Measurements from ENCODE around the gene TRPC4. TPM values are rescaled to one million over a fixed set of nuclear protein-coding genes. Genes with fewer than 3 reads are reported as not detected.
A peak's percentile ranks its signal among the peaks of the same experiment; 100 is the strongest.
"Not testable (repeated sequence)": the region's sequence is repeated elsewhere in the genome, so short reads cannot be mapped to it uniquely, and the experiment has no call there.

TRPC4 gene
- total and polyA plus RNA-seq, 2 donors (not counting 1 experiment from before 2014, with no cell fraction given) = 1.7 to 30.7 TPM

DNA sequence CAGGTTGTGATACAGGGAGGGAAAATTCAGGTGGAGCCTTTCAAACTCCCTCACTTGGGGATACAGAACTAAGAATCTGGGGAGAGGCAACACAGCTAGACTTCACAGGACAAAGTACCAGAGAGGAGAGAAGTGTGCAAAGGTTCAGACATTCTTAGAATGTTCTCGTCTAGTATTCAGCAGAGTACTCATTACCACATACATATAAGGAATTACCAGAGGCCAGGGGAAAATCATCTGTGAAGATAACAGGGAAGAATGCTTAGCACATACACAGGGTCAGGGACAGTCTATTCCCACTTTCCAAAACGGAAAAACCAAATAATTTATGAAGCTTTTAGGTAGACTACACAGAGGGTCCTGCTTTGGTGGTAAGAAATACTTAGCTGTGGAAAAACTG is 58.1 kb downstream of the TRPC4 start:
- no peaks in the 10 kb centered on the region for H3K4me1 ChIP-seq (ENCODE audit: control insufficient read depth, extremely low read depth, insufficient read depth, low read length)
- no peaks in the 10 kb centered on the region for H3K27me3 ChIP-seq (ENCODE audit: control insufficient read depth, insufficient read depth, low read length)
- no peaks in the 10 kb centered on the region for H3K36me3 ChIP-seq (ENCODE audit: control insufficient read depth, insufficient read depth, low read length)
- no peak overlapping the region for H3K9ac ChIP-seq (ENCODE audit: insufficient read depth, low read length)
- no peaks in the 10 kb centered on the region for H3K9me3 ChIP-seq (ENCODE audit: control insufficient read depth, insufficient read depth, low read depth, low read length)
- H3K79me2 ChIP-seq (ENCODE audit: control insufficient read depth, insufficient read depth, low read length) = no peaks in the 10 kb centered on the region
- H3K4me3 ChIP-seq (replicated peaks in 1 of 4; ENCODE audit: control extremely low read depth in 1 of 4, insufficient read depth in 1 of 4, low read depth in 3 of 4, low read length in 4 of 4) = no peak overlapping the region
- no peak overlapping the region for H3K27ac ChIP-seq (ENCODE audit: insufficient read depth, low read length)
- TF ChIP-seq, protein P1, sequence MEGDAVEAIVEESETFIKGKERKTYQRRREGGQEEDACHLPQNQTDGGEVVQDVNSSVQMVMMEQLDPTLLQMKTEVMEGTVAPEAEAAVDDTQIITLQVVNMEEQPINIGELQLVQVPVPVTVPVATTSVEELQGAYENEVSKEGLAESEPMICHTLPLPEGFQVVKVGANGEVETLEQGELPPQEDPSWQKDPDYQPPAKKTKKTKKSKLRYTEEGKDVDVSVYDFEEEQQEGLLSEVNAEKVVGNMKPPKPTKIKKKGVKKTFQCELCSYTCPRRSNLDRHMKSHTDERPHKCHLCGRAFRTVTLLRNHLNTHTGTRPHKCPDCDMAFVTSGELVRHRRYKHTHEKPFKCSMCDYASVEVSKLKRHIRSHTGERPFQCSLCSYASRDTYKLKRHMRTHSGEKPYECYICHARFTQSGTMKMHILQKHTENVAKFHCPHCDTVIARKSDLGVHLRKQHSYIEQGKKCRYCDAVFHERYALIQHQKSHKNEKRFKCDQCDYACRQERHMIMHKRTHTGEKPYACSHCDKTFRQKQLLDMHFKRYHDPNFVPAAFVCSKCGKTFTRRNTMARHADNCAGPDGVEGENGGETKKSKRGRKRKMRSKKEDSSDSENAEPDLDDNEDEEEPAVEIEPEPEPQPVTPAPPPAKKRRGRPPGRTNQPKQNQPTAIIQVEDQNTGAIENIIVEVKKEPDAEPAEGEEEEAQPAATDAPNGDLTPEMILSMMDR (conservative IDR thresholded peaks at IDR 0.05 in 1 of 2, IDR thresholded peaks at IDR 0.05 in 1 of 2; ENCODE audit: low read depth in 1 of 2, low read length in 2 of 2) = no peak
- TF ChIP-seq EZH2 (IDR thresholded peaks at IDR 0.05; ENCODE audit: low read length, missing control alignments) = no peak
- no peak overlapping the region for H2AFZ ChIP-seq (ENCODE audit: low read length)
- no peaks in the 10 kb centered on the region for H4K20me1 ChIP-seq (ENCODE audit: control insufficient read depth, extremely low read depth, insufficient read depth, low read length)
- peak in 1 of 2 donors; percentile 79 for DNase-seq (ENCODE audit: low read depth in 2 of 2)
- no peak overlapping the region for H3K4me2 ChIP-seq (ENCODE audit: extremely low read depth, insufficient read depth, low read length)

DNA sequence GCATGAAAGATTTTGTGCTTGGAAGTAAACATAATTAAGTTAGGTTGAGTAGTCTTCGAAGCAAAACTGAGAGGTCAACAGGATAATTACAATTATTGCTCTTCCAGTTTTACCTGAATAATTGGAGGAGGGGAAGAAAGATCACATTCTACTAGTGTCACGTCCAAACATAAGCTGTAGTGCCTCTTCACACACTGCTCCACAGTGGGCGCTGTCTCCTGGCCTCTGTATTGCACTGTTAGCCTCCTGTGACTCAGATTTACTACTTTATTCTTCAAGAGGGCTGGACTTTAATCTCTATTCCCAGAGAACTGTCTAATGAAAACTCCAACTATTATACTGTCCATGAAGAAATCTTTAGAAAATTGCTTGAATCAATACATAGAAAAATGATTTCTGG is 62.9 kb downstream of the TRPC4 start:
- Histone ChIP-seq H4K20me1 (ENCODE audit: control insufficient read depth, extremely low read depth, insufficient read depth, low read length) (no peaks in the 10 kb centered on the region), H3K4me3 (replicated peaks in 1 of 4; ENCODE audit: control extremely low read depth in 1 of 4, insufficient read depth in 1 of 4, low read depth in 3 of 4, low read length in 4 of 4) (no peak overlapping the region), H3K9ac (ENCODE audit: insufficient read depth, low read length) (no peak overlapping the region), H3K4me2 (ENCODE audit: extremely low read depth, insufficient read depth, low read length) (no peak overlapping the region), H3K27ac (ENCODE audit: insufficient read depth, low read length) (no peak overlapping the region), H3K4me1 (ENCODE audit: control insufficient read depth, extremely low read depth, insufficient read depth, low read length) (no peaks in the 10 kb centered on the region), H3K9me3 (ENCODE audit: control insufficient read depth, insufficient read depth, low read depth, low read length) (no peaks in the 10 kb centered on the region), H2AFZ (ENCODE audit: low read length) (no peak overlapping the region), H3K79me2 (ENCODE audit: control insufficient read depth, insufficient read depth, low read length) (no peaks in the 10 kb centered on the region), H3K36me3 (ENCODE audit: control insufficient read depth, insufficient read depth, low read length) (no peaks in the 10 kb centered on the region), H3K27me3 (ENCODE audit: control insufficient read depth, insufficient read depth, low read length) (no peaks in the 10 kb centered on the region)
- TF ChIP-seq, protein P1 (conservative IDR thresholded peaks at IDR 0.05 in 1 of 2, IDR thresholded peaks at IDR 0.05 in 1 of 2; ENCODE audit: low read depth in 1 of 2, low read length in 2 of 2) = no peak
- no peak for TF ChIP-seq EZH2 (IDR thresholded peaks at IDR 0.05; ENCODE audit: low read length, missing control alignments)
- DNase-seq (ENCODE audit: low read depth in 2 of 2) = no peak

DNA sequence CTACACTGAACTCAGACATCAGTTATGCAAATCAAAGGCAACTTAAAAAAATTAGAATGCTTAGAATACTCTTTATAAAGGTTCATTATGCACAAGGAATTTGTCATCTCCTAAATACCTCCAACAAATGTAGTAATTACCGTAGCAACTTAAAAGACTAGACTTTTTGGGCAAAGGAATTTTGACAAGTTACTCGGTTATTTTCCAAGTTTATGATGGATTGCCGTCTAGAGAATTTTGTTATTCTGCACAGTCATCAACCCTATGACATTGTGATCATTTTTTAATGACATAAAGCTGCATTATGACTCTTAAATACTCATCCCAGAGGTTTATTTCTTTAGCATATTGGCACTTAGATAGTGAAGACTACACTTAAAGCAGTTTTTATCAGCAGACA is 71.9 kb downstream of the TRPC4 start:
- Histone ChIP-seq H3K36me3 (ENCODE audit: control insufficient read depth, insufficient read depth, low read length) (no peaks in the 10 kb centered on the region), H3K4me3 (replicated peaks in 1 of 4; ENCODE audit: control extremely low read depth in 1 of 4, insufficient read depth in 1 of 4, low read depth in 3 of 4, low read length in 4 of 4) (no peak overlapping the region), H3K27ac (ENCODE audit: insufficient read depth, low read length) (no peak overlapping the region), H4K20me1 (ENCODE audit: control insufficient read depth, extremely low read depth, insufficient read depth, low read length) (no peaks in the 10 kb centered on the region), H3K9me3 (ENCODE audit: control insufficient read depth, insufficient read depth, low read depth, low read length) (no peaks in the 10 kb centered on the region), H3K27me3 (ENCODE audit: control insufficient read depth, insufficient read depth, low read length) (no peaks in the 10 kb centered on the region), H3K79me2 (ENCODE audit: control insufficient read depth, insufficient read depth, low read length) (no peaks in the 10 kb centered on the region), H3K9ac (ENCODE audit: insufficient read depth, low read length) (no peak overlapping the region), H3K4me1 (ENCODE audit: control insufficient read depth, extremely low read depth, insufficient read depth, low read length) (peaks cover 3% of the 10 kb centered on the region), H3K4me2 (ENCODE audit: extremely low read depth, insufficient read depth, low read length) (no peak overlapping the region), H2AFZ (ENCODE audit: low read length) (no peak overlapping the region)
- TF ChIP-seq, protein P1 (conservative IDR thresholded peaks at IDR 0.05 in 1 of 2, IDR thresholded peaks at IDR 0.05 in 1 of 2; ENCODE audit: low read depth in 1 of 2, low read length in 2 of 2) = no peak
- TF ChIP-seq EZH2 (IDR thresholded peaks at IDR 0.05; ENCODE audit: low read length, missing control alignments) = no peak
- DNase-seq (ENCODE audit: low read depth in 2 of 2) = peak in 1 of 2 donors; percentile 82

DNA sequence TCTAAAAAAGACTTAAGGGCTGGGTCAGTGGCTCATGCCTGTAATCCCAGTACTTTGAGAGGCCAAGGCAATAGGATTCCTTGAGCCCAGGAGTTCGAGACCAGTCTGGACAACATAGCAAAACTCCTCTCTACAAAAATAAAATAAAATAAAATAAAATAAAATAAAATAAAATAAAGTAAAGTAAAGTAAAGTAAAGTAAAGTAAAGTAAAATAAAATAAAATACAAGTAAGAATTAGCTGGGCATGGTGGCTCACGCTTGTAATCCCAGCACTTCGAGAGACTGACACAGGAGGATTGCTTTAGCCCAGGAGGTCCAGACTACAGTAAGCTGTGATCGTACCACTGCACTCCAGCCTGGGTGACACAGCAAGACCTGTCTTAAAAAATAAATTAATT is 72.8 kb downstream of the TRPC4 start:
- DNase-seq (ENCODE audit: low read depth in 2 of 2); H4K20me1 ChIP-seq (ENCODE audit: control insufficient read depth, extremely low read depth, insufficient read depth, low read length); H3K4me3 ChIP-seq (replicated peaks in 1 of 4; ENCODE audit: control extremely low read depth in 1 of 4, insufficient read depth in 1 of 4, low read depth in 3 of 4, low read length in 4 of 4); H3K79me2 ChIP-seq (ENCODE audit: control insufficient read depth, insufficient read depth, low read length); H3K27ac ChIP-seq (ENCODE audit: insufficient read depth, low read length); H3K36me3 ChIP-seq (ENCODE audit: control insufficient read depth, insufficient read depth, low read length); H3K9ac ChIP-seq (ENCODE audit: insufficient read depth, low read length); H3K9me3 ChIP-seq (ENCODE audit: control insufficient read depth, insufficient read depth, low read depth, low read length); H3K27me3 ChIP-seq (ENCODE audit: control insufficient read depth, insufficient read depth, low read length); H3K4me2 ChIP-seq (ENCODE audit: extremely low read depth, insufficient read depth, low read length); H3K4me1 ChIP-seq (ENCODE audit: control insufficient read depth, extremely low read depth, insufficient read depth, low read length); H2AFZ ChIP-seq (ENCODE audit: low read length): not testable (repeated sequence)

Measured in fibroblast of lung (primary cell).